DMS79 treated with DMSO at 0.1 percent for 48 hours (cell line): ENCODE results near the gene KCNIP2.
A peak's percentile ranks its signal among the peaks of the same experiment; 100 is the strongest.

ENCODE experiments used
- DNase-seq: peaks from one replicate; lab custom pipeline; 2025; lab: John Stamatoyannopoulos, UW

Gene KCNIP2

GRCh38 chr10:101782811-101783735 lies 60.5 kb downstream of the KCNIP2 start, which contains the start of gene NPM3:
TSS of gene NPM3 (minus strand) at chr10:101783446. CDS start at chr10:101783390, 56 bp downstream.
- DNase-seq = peak; percentile 51

- no peak for DNase-seq
These were observed 61.4 kb downstream of the KCNIP2 start for GRCh38 chr10:101781984-101782810.

- no peak for DNase-seq
These were observed 62.0 kb downstream of the KCNIP2 start for GRCh38 chr10:101781655-101781983.

- peak; percentile 7 for DNase-seq
These were observed 62.6 kb downstream of the KCNIP2 start for GRCh38 chr10:101780818-101781654.

GRCh38 chr10:101780187-101780817 lies 63.3 kb downstream of the KCNIP2 start:
- DNase-seq = no peak

- peak; percentile 5 for DNase-seq
These were observed 63.9 kb downstream of the KCNIP2 start for GRCh38 chr10:101779544-101780186.

GRCh38 chr10:101778781-101779543 lies 64.6 kb downstream of the KCNIP2 start:
- DNase-seq = no peak

- no peak for DNase-seq
These were observed 65.3 kb downstream of the KCNIP2 start for GRCh38 chr10:101778151-101778780.

GRCh38 chr10:101777619-101778145 lies 65.9 kb downstream of the KCNIP2 start:
- no peak for DNase-seq

GRCh38 chr10:101776161-101776817 lies 67.3 kb downstream of the KCNIP2 start:
- no peak for DNase-seq
